UCSD-AML1 (cell line): ENCODE results near the gene CDK16.
A peak's percentile ranks its signal among the peaks of the same experiment; 100 is the strongest.

Experiments used
- DNase-seq: peaks from one replicate; lab custom pipeline; 2025; ENCODE audit not compliant: unreplicated experiment; lab: John Stamatoyannopoulos, UW

CDK16 gene

DNA sequence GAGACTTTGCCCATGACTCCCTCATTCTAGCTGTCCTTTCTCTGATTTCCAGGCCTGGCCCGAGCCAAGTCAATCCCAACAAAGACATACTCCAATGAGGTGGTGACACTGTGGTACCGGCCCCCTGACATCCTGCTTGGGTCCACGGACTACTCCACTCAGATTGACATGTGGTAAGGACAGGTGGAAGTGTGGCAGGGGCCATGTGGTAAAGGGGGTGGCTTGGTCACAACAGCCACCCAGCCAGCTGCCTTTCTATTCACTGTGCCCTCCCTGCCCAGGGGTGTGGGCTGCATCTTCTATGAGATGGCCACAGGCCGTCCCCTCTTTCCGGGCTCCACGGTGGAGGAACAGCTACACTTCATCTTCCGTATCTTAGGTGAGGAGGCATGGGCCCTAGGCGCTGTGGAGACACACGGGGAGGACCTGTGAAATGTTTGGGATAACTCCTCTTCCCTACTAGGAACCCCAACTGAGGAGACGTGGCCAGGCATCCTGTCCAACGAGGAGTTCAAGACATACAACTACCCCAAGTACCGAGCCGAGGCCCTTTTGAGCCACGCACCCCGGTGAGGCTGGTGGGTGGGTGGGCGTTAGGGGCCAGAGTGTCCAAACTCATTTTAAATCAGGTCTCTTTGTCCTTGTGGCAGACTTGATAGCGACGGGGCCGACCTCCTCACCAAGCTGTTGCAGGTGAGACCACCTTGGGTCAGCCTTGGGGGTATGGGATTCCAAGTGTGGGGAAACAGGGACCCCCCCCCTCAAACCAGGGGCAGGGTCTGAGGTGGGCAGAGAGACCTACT, 8.3 kb downstream of the CDK16 start:
- DNase-seq: no peak

- no peak for DNase-seq
These were observed 8.8 kb downstream of the CDK16 start for GRCh38 chrX:47227334-47227583.

- DNase-seq: no peak
These were observed 10.2 kb downstream of the CDK16 start for GRCh38 chrX:47228550-47229270.

DNA sequence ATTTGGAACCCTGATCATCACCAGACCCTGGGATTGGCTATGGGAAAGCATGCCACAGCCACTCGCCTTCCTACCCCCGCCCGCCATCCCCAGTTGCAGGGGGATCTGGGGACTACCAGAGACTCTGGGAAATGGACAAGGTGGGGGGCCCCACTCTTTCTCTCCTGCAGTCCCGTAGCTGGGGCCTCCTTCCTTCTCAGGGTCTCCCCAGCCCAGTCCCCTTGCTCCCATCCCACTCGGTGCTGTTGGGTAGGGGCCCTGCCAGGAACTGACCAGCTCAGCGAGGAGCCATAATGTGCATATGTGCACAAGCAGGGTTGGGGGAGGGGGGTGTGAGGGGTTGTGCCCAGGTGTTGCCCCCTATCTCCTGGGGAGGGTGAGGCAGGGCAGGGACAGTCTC, 10.9 kb downstream of the CDK16 start:
- no peak for DNase-seq

- DNase-seq: no peak
These were observed 11.8 kb downstream of the CDK16 start for GRCh38 chrX:47230136-47230868.

DNA sequence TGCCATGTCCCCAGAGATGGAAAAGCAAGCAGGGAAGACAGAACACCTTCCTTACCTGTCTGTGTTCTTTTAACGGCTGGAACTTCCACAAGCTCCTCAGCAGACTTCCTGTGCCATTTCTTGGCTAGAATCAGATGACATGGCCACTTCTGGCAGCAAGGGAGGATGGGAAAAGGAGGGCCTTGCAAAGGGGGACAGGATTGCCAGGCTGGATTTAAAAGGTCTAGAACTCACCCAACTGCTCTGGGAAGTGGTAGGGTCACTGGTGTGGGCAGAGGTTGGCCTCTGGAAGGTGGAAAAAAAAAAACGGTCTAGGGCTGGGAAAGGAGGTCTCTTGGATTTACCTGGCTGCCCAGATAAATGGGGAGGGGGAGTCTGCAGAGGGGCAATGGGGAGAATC, 12.7 kb downstream of the CDK16 start:
- DNase-seq: no peak

DNA sequence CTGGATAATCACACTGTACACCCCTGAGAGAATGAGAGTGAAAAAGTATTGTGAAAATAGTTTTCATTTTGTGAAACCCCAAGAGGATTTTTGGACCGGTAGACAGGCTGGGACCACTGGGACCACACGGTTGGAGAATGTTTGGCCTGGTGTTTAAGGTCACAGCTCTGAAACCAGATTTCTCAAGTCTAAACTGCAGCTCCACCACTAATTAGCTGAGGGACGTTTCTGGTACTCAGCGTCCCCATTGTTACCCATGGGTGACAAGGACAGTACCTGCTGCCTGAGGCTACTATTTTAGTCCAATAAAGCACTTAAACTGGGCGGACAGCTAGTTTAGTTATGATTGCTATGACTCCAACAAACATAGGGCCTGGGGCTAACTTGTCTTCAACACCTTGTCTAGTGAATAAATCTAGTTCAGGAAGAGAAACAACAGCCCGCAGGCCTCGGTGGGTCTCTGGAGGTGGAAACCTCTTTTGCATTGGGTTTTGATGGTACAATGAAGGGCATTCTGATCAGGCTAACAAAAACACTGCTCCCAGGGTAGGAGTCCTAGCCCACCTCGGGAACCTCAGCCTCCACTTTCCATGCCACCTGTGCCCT, 13.8 kb downstream of the CDK16 start:
- DNase-seq: no peak

GRCh38 chrX:47232803-47233332, 14.4 kb downstream of the CDK16 start, which contains the start of gene USP11:
Gene USP11, plus strand, starts transcription at chrX:47233009. Its CDS starts 35 bp downstream, at chrX:47233044.
- DNase-seq: peak; percentile 51

DNA sequence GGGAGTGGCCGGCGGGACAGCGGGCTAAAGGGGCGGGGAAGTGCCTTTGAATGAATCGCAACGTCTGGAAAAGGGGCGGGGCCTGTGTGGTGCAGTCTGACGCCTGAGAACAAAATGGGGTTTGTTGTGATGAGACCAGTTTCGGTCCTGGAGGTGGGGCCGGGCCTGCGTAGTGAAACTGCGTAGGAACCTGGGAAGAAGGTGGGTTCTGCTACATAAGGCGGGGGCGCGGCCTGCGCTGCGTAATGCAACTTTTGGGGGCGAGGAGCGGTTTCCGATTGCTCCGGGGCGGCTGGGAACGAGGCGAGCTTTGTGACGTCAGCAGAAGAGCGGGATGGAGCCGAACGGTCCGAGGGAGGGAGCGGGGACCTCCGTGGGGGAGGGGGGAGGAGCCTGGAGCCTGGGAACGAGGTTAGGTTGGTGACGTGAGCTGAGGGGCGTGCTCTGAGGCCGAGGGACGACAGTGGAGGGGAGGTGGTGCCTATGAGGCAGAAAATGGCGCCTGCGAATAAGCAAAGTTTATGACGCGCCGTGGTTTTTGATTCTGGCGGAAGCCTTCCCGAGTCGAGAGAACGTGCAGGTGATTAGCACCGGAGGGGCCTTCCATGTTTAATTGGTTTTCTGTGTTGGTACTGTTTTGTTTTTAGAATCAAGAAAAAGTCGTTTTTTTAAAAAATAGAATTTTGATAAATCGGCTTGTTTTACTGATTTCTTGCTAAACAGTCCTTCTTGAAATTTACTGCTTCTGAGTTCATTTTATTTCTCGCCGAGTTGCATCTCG, 15.0 kb downstream of the CDK16 start:
- DNase-seq: peak; percentile 92

DNA sequence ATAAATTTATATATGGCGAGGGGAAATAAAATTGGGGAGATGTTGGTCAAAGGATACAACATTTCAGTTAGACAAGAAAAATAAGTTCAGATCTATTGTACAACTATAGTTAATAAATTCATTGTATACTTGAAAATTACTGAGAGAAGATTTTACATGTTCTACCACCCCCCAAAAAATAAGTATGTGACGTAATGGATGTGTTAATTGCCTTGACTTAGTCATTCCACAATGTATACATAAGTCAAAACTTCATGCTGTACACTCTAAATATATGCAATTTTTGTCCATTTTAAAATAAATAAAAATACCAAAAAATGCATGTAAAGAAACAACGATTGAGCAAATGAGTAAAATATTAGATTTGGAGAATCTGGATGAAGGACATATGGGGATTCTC, 16.1 kb downstream of the CDK16 start:
- no peak for DNase-seq

DNA sequence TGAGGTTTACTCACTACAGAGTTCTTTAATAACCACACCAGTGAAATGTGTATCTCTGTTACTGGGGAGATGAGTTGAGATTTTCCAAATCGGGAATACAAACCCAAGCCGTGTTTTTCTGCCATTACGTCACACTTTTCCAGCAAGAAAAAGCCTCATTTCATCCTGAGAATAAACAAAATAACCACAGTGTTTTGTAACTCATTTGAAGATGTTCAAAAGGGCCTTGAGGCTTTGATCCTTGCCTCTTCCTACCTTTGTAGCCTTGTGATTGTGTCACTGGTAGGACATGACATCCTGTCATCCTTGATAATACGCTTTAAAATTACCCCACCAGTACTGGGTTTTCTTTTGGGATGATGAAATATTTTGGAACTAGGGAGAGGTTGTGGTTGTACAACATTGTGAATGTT, 17.2 kb downstream of the CDK16 start:
- DNase-seq: no peak

- no peak for DNase-seq
These were observed 20.7 kb downstream of the CDK16 start for GRCh38 chrX:47239199-47239598.

- no peak for DNase-seq
These were observed 21.5 kb downstream of the CDK16 start for GRCh38 chrX:47239898-47240545.

DNA sequence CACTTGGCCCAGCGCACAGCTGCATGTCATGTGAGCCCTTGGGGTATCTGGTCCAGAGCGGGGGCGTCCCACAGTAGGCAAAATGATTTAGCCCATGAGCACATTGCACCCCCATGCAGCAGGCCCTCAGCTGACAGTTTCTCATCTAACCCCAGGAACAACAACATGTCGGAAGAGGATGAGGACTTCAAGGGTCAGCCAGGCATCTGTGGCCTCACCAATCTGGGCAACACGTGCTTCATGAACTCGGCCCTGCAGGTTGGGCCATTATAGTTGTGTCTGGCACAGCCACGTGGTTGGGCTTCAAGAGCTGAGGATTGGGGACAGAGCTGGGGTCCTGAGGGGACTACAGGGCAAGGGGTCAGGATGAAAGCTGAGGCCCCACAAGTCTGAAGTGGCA, 22.1 kb downstream of the CDK16 start:
- no peak for DNase-seq

DNA sequence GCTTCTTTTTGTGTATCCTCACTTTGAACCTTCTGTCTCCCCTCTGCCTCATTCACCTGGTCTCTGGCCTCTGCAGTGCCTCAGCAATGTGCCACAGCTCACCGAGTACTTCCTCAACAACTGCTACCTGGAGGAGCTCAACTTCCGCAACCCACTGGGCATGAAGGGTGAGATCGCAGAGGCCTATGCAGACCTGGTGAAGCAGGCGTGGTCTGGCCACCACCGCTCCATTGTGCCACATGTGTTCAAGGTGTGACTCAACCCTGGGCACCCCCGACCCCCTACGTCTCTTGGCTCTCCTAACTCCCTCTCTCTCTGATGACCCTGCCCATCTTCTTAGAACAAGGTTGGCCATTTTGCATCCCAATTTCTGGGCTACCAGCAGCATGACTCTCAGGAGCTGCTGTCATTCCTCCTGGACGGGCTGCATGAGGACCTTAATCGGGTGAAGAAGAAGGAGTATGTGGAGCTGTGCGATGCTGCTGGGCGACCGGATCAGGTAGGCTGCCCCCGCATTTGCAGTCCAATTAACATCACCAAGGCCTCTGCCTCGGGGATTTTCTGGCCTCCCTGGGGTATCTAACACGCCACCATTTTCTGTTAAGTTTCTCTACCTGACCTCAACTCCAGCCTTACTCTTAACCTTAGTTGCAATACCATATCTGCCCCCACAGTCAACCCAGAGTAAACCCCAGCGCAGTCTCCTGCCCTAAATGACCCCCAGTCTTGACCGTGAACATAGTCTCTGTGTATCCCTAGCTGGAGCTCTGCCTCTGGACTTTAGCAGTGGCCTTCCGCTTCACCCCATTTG, 22.9 kb downstream of the CDK16 start:
- no peak for DNase-seq

- no peak for DNase-seq
These were observed 23.8 kb downstream of the CDK16 start for GRCh38 chrX:47242321-47242720.

DNA sequence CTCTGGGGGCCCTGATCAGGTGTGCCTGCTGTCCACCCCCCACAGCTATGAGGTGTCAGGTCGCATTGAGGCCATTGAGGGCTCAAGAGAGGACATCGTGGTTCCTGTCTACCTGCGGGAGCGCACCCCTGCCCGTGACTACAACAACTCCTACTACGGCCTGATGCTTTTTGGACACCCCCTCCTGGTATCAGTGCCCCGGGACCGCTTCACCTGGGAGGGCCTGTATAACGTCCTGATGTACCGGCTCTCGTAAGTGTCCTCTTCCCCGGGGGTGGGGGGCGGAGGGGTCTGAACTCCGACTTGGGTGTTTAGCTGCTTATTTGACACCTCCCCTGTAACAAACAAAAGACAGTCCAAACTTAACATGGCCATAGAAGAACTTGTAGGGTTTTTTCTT, 24.9 kb downstream of the CDK16 start:
- DNase-seq: no peak

DNA sequence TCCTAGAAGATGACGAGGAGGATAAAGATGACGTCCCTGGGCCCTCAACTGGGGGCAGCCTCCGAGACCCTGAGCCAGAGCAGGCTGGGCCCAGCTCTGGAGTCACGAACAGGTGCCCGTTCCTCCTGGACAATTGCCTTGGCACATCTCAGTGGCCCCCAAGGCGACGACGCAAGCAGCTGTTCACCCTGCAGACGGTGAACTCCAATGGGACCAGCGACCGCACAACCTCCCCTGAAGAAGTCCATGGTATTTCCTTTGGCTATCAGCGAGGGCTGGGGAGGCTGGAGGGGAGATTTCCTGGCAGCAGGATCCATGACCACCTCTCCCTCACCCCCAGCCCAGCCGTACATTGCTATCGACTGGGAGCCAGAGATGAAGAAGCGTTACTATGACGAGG, 26.2 kb downstream of the CDK16 start:
- DNase-seq: no peak

DNA sequence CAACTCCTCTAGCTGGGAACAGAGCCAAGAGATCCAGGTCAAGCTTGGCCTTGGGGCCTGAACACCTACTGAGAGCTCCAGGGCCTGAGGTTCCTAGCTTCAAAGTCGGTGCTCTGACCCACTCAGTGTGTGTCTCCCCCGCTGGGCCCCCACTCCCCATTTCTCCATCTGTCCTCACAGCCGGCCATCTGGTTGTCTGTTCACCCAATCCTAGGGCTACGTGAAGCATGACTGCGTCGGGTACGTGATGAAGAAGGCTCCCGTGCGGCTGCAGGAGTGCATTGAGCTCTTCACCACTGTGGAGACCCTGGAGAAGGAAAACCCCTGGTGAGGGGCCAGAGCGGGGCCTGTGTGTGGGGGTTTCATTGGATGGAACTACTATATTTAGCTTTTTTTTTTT, 26.7 kb downstream of the CDK16 start:
- DNase-seq: no peak
